Keratinocyte (primary cell): Measurements from ENCODE around the gene DOCK7. TPM values are rescaled to one million over a fixed set of nuclear protein-coding genes. Genes with fewer than 3 reads are reported as not detected.

ENCODE experiments used
- DNase-seq: peaks from one replicate; pipeline ENCODE4 v3.0.0-alpha.2; 2011; ENCODE audit warnings: low read depth, missing footprints, low spot score
- FAIRE-seq: peaks from 2 replicates; lab custom pipeline; 2011; peaks lifted over from hg19 to GRCh38; lab: Jason Lieb, UNC
- H2AFZ ChIP-seq: 2 replicates; pipeline ENCODE4 v1.6.0; 2012; ENCODE audit warnings: low read length, control low read depth, inconsistent platforms; ENCODE audit not compliant: control insufficient read depth
- H3K27ac ChIP-seq: 2 replicates; pipeline ENCODE4 v1.5.1; 2011; ENCODE audit warnings: low read length; ENCODE audit not compliant: control insufficient read depth, insufficient read depth
- H3K27me3 ChIP-seq: 3 replicates; pipeline ENCODE4 v1.6.0; 2011; ENCODE audit warnings: low read length; ENCODE audit not compliant: control insufficient read depth, insufficient read depth; ENCODE audit errors: extremely low read depth
- H3K36me3 ChIP-seq, 2 experiments: 2 replicates in 1 of 2; 3 replicates in 1 of 2; pipeline ENCODE4 v1.5.1; 2011; ENCODE audit warnings: low read length in 2 of 2, mild to moderate bottlenecking in 1 of 2; ENCODE audit not compliant: control insufficient read depth in 2 of 2, insufficient read depth in 2 of 2; ENCODE audit errors: extremely low read depth in 1 of 2
- H3K4me1 ChIP-seq: 3 replicates; pipeline ENCODE4 v1.5.1; 2011; ENCODE audit warnings: low read length; ENCODE audit not compliant: control insufficient read depth, insufficient read depth; ENCODE audit errors: extremely low read depth
- H3K4me2 ChIP-seq: 3 replicates; pipeline ENCODE4 v1.6.0; 2011; ENCODE audit warnings: low read depth, low read length; ENCODE audit not compliant: control insufficient read depth, insufficient read depth; ENCODE audit errors: extremely low read depth
- H3K4me3 ChIP-seq, 3 experiments: fragments of 200-600 bp in 1 of 3; sonication (generic) in 1 of 3; 2 replicates in 2 of 3; 3 replicates in 1 of 3; pipeline ENCODE4 v1.5.1; 2011 to 2016; ENCODE audit warnings: low read length in 3 of 3, mild to moderate bottlenecking in 3 of 3, control low read depth in 2 of 3, inconsistent platforms in 1 of 3, low read depth in 1 of 3, mixed read lengths in 1 of 3, mixed run types in 1 of 3, moderate library complexity in 1 of 3; ENCODE audit not compliant: control insufficient read depth in 2 of 3, insufficient read depth in 2 of 3; ENCODE audit errors: extremely low read depth in 1 of 3
- H3K79me2 ChIP-seq: 2 replicates; pipeline ENCODE4 v1.6.0; 2012; ENCODE audit warnings: low read length; ENCODE audit not compliant: control insufficient read depth, insufficient read depth
- H3K9ac ChIP-seq: 3 replicates; pipeline ENCODE4 v1.6.0; 2011; ENCODE audit warnings: low read length; ENCODE audit not compliant: control insufficient read depth, insufficient read depth; ENCODE audit errors: extremely low read depth
- H3K9me1 ChIP-seq: 3 replicates; pipeline ENCODE4 v1.6.0; 2011; ENCODE audit warnings: low read length; ENCODE audit not compliant: control insufficient read depth, insufficient read depth; ENCODE audit errors: extremely low read depth
- H3K9me3 ChIP-seq: 2 replicates; pipeline ENCODE4 v1.5.1; 2012; ENCODE audit warnings: low read depth, low read length; ENCODE audit not compliant: control insufficient read depth
- H4K20me1 ChIP-seq: 3 replicates; pipeline ENCODE4 v1.6.0; 2011; ENCODE audit warnings: low read length; ENCODE audit not compliant: control insufficient read depth, insufficient read depth; ENCODE audit errors: extremely low read depth
- EZH2 ChIP-seq: IDR thresholded peaks from one replicate; pipeline ENCODE4 v1.6.1; 2012; ENCODE audit warnings: inconsistent platforms, mild to moderate bottlenecking, low read length, moderate library complexity
- dilution Hi-C: fragments of 300-500 bp; cut with MboI; formaldehyde crosslinking; loops from one replicate; pipeline ENCODE4 v1.7.0; 2020; ENCODE audit warnings: low sequenced_read_pairs; ENCODE audit not compliant: extremely low pct_ligation_motif_present
- polyA plus RNA-seq, 5 experiments: library from polyadenylated mRNA; depleted of rRNA in 3 of 5; stranded (reverse) in 3 of 5; stranded (forward) in 1 of 5; unstranded in 1 of 5; fragments of >200 nt; gene quantifications; 1 replicate in 1 of 5; 2 replicates in 3 of 5; 3 replicates in 1 of 5; pipeline versions ENCODE4 v1.2.1 to v1.2.3, GENCODE V29; 2011 to 2012; ENCODE audit warnings: missing spikeins in 2 of 5, low read depth in 1 of 5, low replicate concordance in 1 of 5
- TF ChIP-seq, protein P1 (sequence below), 3 experiments: IDR thresholded peaks in 1 of 3; conservative IDR thresholded peaks in 1 of 3; optimal IDR thresholded peaks in 1 of 3; 2 replicates in 2 of 3; 3 replicates in 1 of 3; pipeline versions ENCODE3 to v1.5.1; 2011; ENCODE audit warnings: low read length in 3 of 3, mild to moderate bottlenecking in 3 of 3, moderate library complexity in 2 of 3, control low read depth in 1 of 3, inconsistent platforms in 1 of 3; ENCODE audit not compliant: insufficient read depth in 2 of 3; ENCODE audit errors: extremely low read depth in 1 of 3

Gene DOCK7
- polyA plus RNA-seq, 1 donor (not counting 4 experiments of a cell fraction or from before 2014, with no cell fraction given), result 66.9 TPM

- no peak overlapping the region for H3K9ac ChIP-seq
- H3K27ac ChIP-seq, result no peak overlapping the region
- no peaks in the 10 kb centered on the region for H3K27me3 ChIP-seq
- H4K20me1 ChIP-seq, result no peaks in the 10 kb centered on the region
- no peak overlapping the region for H3K4me3 ChIP-seq
- H3K9me1 ChIP-seq, result no peaks in the 10 kb centered on the region
- H3K36me3 ChIP-seq, result no peaks in the 10 kb centered on the region
- dilution Hi-C loops, result no loop called here
- TF ChIP-seq, protein P1, sequence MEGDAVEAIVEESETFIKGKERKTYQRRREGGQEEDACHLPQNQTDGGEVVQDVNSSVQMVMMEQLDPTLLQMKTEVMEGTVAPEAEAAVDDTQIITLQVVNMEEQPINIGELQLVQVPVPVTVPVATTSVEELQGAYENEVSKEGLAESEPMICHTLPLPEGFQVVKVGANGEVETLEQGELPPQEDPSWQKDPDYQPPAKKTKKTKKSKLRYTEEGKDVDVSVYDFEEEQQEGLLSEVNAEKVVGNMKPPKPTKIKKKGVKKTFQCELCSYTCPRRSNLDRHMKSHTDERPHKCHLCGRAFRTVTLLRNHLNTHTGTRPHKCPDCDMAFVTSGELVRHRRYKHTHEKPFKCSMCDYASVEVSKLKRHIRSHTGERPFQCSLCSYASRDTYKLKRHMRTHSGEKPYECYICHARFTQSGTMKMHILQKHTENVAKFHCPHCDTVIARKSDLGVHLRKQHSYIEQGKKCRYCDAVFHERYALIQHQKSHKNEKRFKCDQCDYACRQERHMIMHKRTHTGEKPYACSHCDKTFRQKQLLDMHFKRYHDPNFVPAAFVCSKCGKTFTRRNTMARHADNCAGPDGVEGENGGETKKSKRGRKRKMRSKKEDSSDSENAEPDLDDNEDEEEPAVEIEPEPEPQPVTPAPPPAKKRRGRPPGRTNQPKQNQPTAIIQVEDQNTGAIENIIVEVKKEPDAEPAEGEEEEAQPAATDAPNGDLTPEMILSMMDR (optimal IDR thresholded peaks at IDR 0.05 in 1 of 3, IDR thresholded peaks at IDR 0.05 in 1 of 3, conservative IDR thresholded peaks at IDR 0.05 in 1 of 3; ENCODE audit: extremely low read depth in 1 of 3, insufficient read depth in 2 of 3, low read length in 3 of 3), result no peak
- no peak for TF ChIP-seq EZH2
- H3K9me3 ChIP-seq, result no peaks in the 10 kb centered on the region
- H3K79me2 ChIP-seq, result no peaks in the 10 kb centered on the region
- DNase-seq, result no peak
- no peak overlapping the region for H2AFZ ChIP-seq
- FAIRE-seq, result peak; percentile 56
- H3K4me1 ChIP-seq, result peaks cover 4% of the 10 kb centered on the region
- H3K4me2 ChIP-seq, result no peak overlapping the region
Observed at GRCh38 chr1:62735491-62736171, 47.4 kb upstream of the DOCK7 start.

- Histone ChIP-seq H3K4me3 (no peak overlapping the region), H3K9me3 (no peaks in the 10 kb centered on the region), H3K4me2 (no peak overlapping the region), H2AFZ (no peak overlapping the region), H3K9ac (no peak overlapping the region), H3K36me3 (no peaks in the 10 kb centered on the region), H3K27ac (no peak overlapping the region), H3K9me1 (no peaks in the 10 kb centered on the region), H4K20me1 (no peaks in the 10 kb centered on the region), H3K79me2 (no peaks in the 10 kb centered on the region), H3K27me3 (no peaks in the 10 kb centered on the region), H3K4me1 (peaks cover 4% of the 10 kb centered on the region)
- no peak for DNase-seq
- TF ChIP-seq, protein P1 (optimal IDR thresholded peaks at IDR 0.05 in 1 of 3, IDR thresholded peaks at IDR 0.05 in 1 of 3, conservative IDR thresholded peaks at IDR 0.05 in 1 of 3; ENCODE audit: extremely low read depth in 1 of 3, insufficient read depth in 2 of 3, low read length in 3 of 3), result no peak
- TF ChIP-seq EZH2, result no peak
- FAIRE-seq, result no peak
- dilution Hi-C loops, result no loop called here
Observed at GRCh38 chr1:62732331-62732730, 44.1 kb upstream of the DOCK7 start.
